Skeletal muscle cell (primary cell): ENCODE data around the gene CD9.
A peak's percentile ranks its signal among the peaks of the same experiment; 100 is the strongest.

Experiments
- DNase-seq: peaks from one replicate; pipeline ENCODE4 v3.0.0-alpha.2; 2010; ENCODE audit warnings: low read depth
- H3K4me3 ChIP-seq: 2 replicates; pipeline ENCODE4 v1.5.1; 2011; ENCODE audit warnings: low read depth, mild to moderate bottlenecking, control low read depth, low read length, moderate library complexity

Gene CD9

GRCh38 chr12:6281081-6281809 is 81.0 kb downstream of the CD9 start:
- no peak for DNase-seq

GRCh38 chr12:6282453-6282840 is 82.2 kb downstream of the CD9 start:
- no peak for DNase-seq
- H3K4me3 ChIP-seq = no peak overlapping the region

More at GRCh38 chr12:6281081-6281809, 81.0 kb downstream of the CD9 start:
- no peak overlapping the region for H3K4me3 ChIP-seq

GRCh38 chr12:6284273-6284672 is 84.1 kb downstream of the CD9 start:
- no peak for DNase-seq
- H3K4me3 ChIP-seq = no peak overlapping the region

- DNase-seq = peak; percentile 27
These were observed 84.9 kb downstream of the CD9 start for GRCh38 chr12:6285063-6285477.

GRCh38 chr12:6285532-6286306 is 85.5 kb downstream of the CD9 start:
- H3K4me3 ChIP-seq = no peak overlapping the region
- no peak for DNase-seq

More at GRCh38 chr12:6285063-6285477, 84.9 kb downstream of the CD9 start:
- H3K4me3 ChIP-seq = no peak overlapping the region
